Measurements from ENCODE around the gene CLEC3B.

- TF ChIP-seq E2F6 (IDR thresholded peaks at IDR 0.05; ENCODE audit: borderline replicate concordance, low read depth) (no peak), RFX5 (IDR thresholded peaks at IDR 0.05) (no peak), PHF8 (IDR thresholded peaks at IDR 0.05; ENCODE audit: borderline replicate concordance, low read depth) (no peak), CTCF (IDR thresholded peaks at IDR 0.05) (no peak), REST (IDR thresholded peaks at IDR 0.05) (no peak), POLR2A (IDR thresholded peaks at IDR 0.05; ENCODE audit: low read length) (no peak), SMC3 (IDR thresholded peaks at IDR 0.05) (no peak), BCL3 (IDR thresholded peaks at IDR 0.05) (no peak), CEBPB (IDR thresholded peaks at IDR 0.05) (no peak), MAX (IDR thresholded peaks at IDR 0.05) (no peak), RAD21 (conservative IDR thresholded peaks at IDR 0.05 in 1 of 2, IDR thresholded peaks at IDR 0.05 in 1 of 2) (no peak)
- TF ChIP-seq, protein P1, sequence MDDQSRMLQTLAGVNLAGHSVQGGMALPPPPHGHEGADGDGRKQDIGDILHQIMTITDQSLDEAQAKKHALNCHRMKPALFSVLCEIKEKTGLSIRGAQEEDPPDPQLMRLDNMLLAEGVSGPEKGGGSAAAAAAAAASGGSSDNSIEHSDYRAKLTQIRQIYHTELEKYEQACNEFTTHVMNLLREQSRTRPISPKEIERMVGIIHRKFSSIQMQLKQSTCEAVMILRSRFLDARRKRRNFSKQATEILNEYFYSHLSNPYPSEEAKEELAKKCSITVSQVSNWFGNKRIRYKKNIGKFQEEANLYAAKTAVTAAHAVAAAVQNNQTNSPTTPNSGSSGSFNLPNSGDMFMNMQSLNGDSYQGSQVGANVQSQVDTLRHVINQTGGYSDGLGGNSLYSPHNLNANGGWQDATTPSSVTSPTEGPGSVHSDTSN (IDR thresholded peaks at IDR 0.05), result no peak
Measured at GRCh38 chr3:45021524-45022297, 4.4 kb upstream of the CLEC3B start.
